Lower lobe of right lung (tissue), 2 donors: ENCODE data around the gene ALAD. TPM values are rescaled to one million over a fixed set of nuclear protein-coding genes. Genes with fewer than 3 reads are reported as not detected.
A peak's percentile ranks its signal among the peaks of the same experiment; 100 is the strongest.

Experiments used
- ATAC-seq, 2 donors: fragments of 200-7000 bp; cut with Tn5 transposase; one replicate each; pipeline ENCODE4 v1.9.1; 2020 to 2022; ENCODE audit warnings: mild to moderate bottlenecking in 2 of 2, moderate library complexity in 2 of 2
- DNase-seq: peaks from one replicate; pipeline ENCODE4 v3.0.0-alpha.2; 2020
- H3K27ac ChIP-seq: fragments of 200-600 bp; one replicate; pipeline ENCODE4 v1.8.0; 2022
- H3K27me3 ChIP-seq: fragments of 200-600 bp; one replicate; pipeline ENCODE4 v1.8.0; 2022; ENCODE audit warnings: low read depth
- H3K36me3 ChIP-seq: fragments of 200-600 bp; one replicate; pipeline ENCODE4 v1.8.0; 2022; ENCODE audit warnings: mild to moderate bottlenecking
- H3K4me1 ChIP-seq: fragments of 200-600 bp; one replicate; pipeline ENCODE4 v1.8.0; 2022
- H3K4me3 ChIP-seq: fragments of 200-600 bp; one replicate; pipeline ENCODE4 v1.8.0; 2022; ENCODE audit warnings: mild to moderate bottlenecking
- H3K9me3 ChIP-seq: fragments of 200-600 bp; one replicate; pipeline ENCODE4 v1.8.0; 2022
- intact Hi-C: fragments of 100-400 bp; cut with DNase I; formaldehyde crosslinking; loops from one replicate; pipeline ENCODE4 v1.11.0; 2022
- total RNA-seq: library from RNA; stranded (reverse); fragmentation: NEBNext Ultra II Directional; extraction: Animal tissue kit (Norgen Biotek cat#: 25700); gene quantifications from one replicate; pipeline ENCODE4 v1.2.1, GENCODE V29; 2021
- TF ChIP-seq, protein P1 (sequence below): fragments of 200-600 bp; IDR thresholded peaks from one replicate; pipeline ENCODE4 v1.8.0; 2022; ENCODE audit warnings: antibody characterized with exemption, mild to moderate bottlenecking
- donor health status: DM: no; HTN: yes; CAD: no; lungs with severe emphysema.

ALAD gene
- total RNA-seq, 1 donor from 2014 or later = 32.7 TPM

DNA sequence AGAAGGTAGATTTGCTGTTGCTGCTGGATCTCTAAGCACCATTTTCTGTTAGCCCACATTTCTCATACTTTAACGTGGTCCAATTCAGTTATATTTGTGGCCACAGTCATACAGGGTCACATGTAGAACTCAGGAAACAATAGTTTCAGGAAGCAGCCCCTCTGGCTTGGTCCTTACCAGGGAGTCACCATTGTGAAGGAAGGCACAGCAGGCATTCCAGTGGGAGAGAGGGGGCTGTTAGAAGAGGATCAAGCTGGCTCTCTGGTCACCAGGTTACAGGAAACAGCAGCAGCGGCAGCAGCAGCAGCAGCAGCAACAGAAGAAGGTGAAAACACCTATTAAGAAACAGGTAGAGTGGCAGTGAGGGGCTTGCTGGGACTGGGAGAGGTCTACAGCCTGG lies 24.0 kb upstream of the ALAD start:
- no peak overlapping the region for H3K27ac ChIP-seq
- no peaks in the 10 kb centered on the region for H3K4me1 ChIP-seq
- H3K4me3 ChIP-seq = no peak overlapping the region
- DNase-seq (no peak), ATAC-seq (no peak)
- no peaks in the 10 kb centered on the region for H3K36me3 ChIP-seq
- no peaks in the 10 kb centered on the region for H3K27me3 ChIP-seq
- no peaks in the 10 kb centered on the region for H3K9me3 ChIP-seq
- TF ChIP-seq, protein P1, sequence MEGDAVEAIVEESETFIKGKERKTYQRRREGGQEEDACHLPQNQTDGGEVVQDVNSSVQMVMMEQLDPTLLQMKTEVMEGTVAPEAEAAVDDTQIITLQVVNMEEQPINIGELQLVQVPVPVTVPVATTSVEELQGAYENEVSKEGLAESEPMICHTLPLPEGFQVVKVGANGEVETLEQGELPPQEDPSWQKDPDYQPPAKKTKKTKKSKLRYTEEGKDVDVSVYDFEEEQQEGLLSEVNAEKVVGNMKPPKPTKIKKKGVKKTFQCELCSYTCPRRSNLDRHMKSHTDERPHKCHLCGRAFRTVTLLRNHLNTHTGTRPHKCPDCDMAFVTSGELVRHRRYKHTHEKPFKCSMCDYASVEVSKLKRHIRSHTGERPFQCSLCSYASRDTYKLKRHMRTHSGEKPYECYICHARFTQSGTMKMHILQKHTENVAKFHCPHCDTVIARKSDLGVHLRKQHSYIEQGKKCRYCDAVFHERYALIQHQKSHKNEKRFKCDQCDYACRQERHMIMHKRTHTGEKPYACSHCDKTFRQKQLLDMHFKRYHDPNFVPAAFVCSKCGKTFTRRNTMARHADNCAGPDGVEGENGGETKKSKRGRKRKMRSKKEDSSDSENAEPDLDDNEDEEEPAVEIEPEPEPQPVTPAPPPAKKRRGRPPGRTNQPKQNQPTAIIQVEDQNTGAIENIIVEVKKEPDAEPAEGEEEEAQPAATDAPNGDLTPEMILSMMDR = no peak
- intact Hi-C loops = no loop called here

DNA sequence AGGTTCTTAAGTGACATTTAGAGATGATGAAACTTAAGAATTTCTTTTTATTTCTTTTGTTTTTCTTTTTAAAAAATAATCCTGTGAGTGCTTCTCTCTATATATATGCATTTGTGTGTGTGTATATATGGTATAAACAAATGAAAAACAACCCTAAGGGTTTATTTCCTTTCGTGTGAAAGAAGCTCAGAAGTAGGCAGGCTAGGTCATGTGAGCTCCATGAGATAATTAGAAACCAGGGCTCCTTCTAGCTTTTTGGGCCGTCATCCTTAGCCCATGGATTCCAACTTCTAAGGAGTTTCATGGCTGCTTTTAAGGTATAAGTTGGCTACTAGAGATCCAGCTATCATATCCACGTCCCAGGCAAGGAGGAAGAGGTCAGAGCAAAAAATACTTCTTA lies 20.6 kb upstream of the ALAD start:
- intact Hi-C loops = no loop called here
- no peaks in the 10 kb centered on the region for H3K9me3 ChIP-seq
- no peaks in the 10 kb centered on the region for H3K36me3 ChIP-seq
- DNase-seq = no peak
- no peaks in the 10 kb centered on the region for H3K4me1 ChIP-seq
- no peak overlapping the region for H3K4me3 ChIP-seq
- ATAC-seq = no peak
- no peaks in the 10 kb centered on the region for H3K27me3 ChIP-seq
- no peak overlapping the region for H3K27ac ChIP-seq
- TF ChIP-seq, protein P1 = no peak

DNA sequence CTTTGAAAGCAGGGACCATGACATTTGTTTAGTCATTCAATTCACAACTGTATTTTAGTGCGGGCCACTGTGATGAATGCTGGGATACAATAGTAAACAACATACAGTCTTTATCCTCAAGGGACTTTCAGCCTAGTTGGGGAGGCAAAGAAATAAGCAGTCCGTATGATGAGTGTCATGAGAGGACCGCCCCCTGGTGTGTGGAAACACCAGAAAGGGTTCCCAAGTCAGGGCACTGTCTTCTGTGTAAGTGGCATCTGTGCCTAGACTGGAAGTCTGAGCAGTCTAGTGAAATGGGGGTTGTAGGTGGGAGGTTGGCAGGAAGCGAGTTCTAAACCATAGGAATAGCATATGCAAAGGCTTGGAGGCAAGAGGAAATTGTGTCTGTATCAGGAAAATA lies 16.3 kb upstream of the ALAD start:
- H3K4me1 ChIP-seq = no peaks in the 10 kb centered on the region
- ATAC-seq (no peak), DNase-seq (no peak)
- H3K4me3 ChIP-seq = no peak overlapping the region
- intact Hi-C loops = no loop called here
- no peaks in the 10 kb centered on the region for H3K9me3 ChIP-seq
- H3K27ac ChIP-seq = no peak overlapping the region
- H3K27me3 ChIP-seq = no peaks in the 10 kb centered on the region
- no peaks in the 10 kb centered on the region for H3K36me3 ChIP-seq
- TF ChIP-seq, protein P1 = no peak

DNA sequence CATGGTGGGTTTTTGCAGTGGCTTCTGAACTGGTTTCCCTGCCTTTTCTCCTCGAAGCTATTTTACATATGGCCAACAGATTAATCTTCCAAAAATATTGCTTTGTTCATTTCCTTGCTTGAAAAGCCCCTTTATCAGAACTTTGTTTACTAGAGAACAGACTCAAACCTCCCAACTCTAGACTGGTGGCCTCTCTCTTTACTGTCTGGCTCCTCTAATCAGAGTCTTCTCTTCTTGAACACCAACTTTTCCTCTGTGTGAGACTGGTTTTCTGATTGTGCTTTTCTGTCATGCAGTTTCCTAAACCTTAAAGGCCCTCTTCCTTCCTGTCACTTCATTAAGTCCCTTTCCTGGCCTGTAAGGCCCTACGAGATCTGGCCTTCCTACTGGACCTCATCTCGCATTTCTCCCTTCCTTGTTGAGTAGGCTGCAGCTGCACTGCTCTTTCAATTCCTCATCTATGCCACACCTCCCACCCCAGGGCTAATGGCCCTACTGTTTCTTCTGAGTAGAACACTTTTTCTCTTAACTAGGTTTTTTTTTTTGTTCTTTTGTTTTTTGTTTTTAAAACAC lies 15.2 kb upstream of the ALAD start:
- intact Hi-C loops = no loop called here

DNA sequence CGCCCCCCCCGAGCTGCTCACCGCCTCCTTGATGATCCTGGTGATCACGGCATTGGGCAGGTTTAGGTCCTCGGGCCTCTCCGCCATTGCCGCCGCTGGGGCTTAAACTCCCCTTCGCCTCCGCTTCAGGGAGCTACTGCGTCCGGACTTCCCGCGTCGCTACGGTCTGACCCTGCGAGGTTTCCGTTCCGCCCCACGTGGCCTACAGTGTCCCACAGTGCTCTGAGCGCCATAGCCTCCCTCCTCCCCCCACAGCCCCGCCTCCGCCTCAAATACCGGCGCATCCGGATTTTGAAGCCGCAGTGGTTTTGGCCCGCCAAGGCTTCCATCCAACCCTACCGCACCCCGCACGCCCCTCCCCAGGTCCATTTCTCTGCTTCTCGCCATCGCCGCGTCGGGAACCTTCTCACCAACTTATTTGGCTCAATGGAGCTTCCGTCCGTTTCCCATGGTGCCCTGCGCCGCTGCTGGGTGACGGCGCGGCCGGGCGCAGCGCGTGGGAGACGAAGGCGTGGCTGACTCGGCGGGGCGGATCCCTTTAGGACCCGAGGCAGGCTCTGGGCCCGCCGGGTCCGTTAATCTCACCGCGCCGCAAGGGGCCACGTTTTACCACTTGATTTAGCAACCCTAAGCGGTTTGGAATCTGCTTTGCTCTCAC lies 9.3 kb upstream of the ALAD start, which contains the start of the genes C9orf43 and POLE3:
C9orf43 (plus strand) TSS at position 541 of the 658 bp plus-strand sequence. CDS start 2,747 bp downstream, outside the sequence.
POLE3 (minus strand) TSS at position 469 of the 658 bp plus-strand sequence; CDS start at position 87, 382 bp downstream.
- Histone ChIP-seq H3K27ac (peak within 1 kb of the TSS; percentile 93), H3K4me1 (peaks cover 27% of the 10 kb centered on the region), H3K36me3 (peaks cover 24% of the 10 kb centered on the region), H3K9me3 (no peaks in the 10 kb centered on the region), H3K27me3 (no peaks in the 10 kb centered on the region), H3K4me3 (peak within 1 kb of the TSS; percentile 87)
- ATAC-seq = peak; percentile 99
- DNase-seq = peak; percentile 97
- intact Hi-C loops = no loop called here
- TF ChIP-seq, protein P1 = no peak

More for the DNA sequence above, 15.2 kb upstream of the ALAD start:
- H3K4me3 ChIP-seq = no peak overlapping the region
- peaks cover 4% of the 10 kb centered on the region for H3K4me1 ChIP-seq
- DNase-seq (no peak), ATAC-seq (peak in 1 of 2 donors; percentile 69)
- no peaks in the 10 kb centered on the region for H3K27me3 ChIP-seq
- TF ChIP-seq, protein P1 = no peak
- no peaks in the 10 kb centered on the region for H3K9me3 ChIP-seq
- H3K27ac ChIP-seq = peak overlapping the region; percentile 39
- H3K36me3 ChIP-seq = no peaks in the 10 kb centered on the region
